Measurements from ENCODE around the gene PDE4B.
A peak's percentile ranks its signal among the peaks of the same experiment; 100 is the strongest.
"Not testable (repeated sequence)": the region's sequence is repeated elsewhere in the genome, so short reads cannot be mapped to it uniquely, and the experiment has no call there.

PDE4B gene

GRCh38 chr1:66294707-66295370 is 502.1 kb downstream of the PDE4B start:
- DNase-seq: no peak

GRCh38 chr1:66295803-66296202 is 503.1 kb downstream of the PDE4B start:
- no peak for DNase-seq

- no peak for DNase-seq
Measured at GRCh38 chr1:66296370-66296769, 503.7 kb downstream of the PDE4B start.

GRCh38 chr1:66296951-66297350 is 504.3 kb downstream of the PDE4B start:
- peak in 1 of 5 experiments; percentile 78 for DNase-seq

- no peak for DNase-seq
Measured at GRCh38 chr1:66298464-66298863, 505.8 kb downstream of the PDE4B start.

GRCh38 chr1:66300280-66300971 is 507.7 kb downstream of the PDE4B start:
- DNase-seq: no peak

GRCh38 chr1:66300972-66301451 is 508.3 kb downstream of the PDE4B start:
- peak in 3 of 5 experiments; percentile 7 to 89 (median 50) for DNase-seq

GRCh38 chr1:66302184-66302742 is 509.6 kb downstream of the PDE4B start:
- no peak for DNase-seq

- DNase-seq: peak in 2 of 5 experiments; percentile 68 to 86
Measured at GRCh38 chr1:66302815-66303214, 510.1 kb downstream of the PDE4B start.

- DNase-seq: no peak
Measured at GRCh38 chr1:66303646-66304045, 511.0 kb downstream of the PDE4B start.

- DNase-seq: no peak
Measured at GRCh38 chr1:66304128-66304527, 511.4 kb downstream of the PDE4B start.

- no peak for DNase-seq
Measured at GRCh38 chr1:66305927-66306326, 513.2 kb downstream of the PDE4B start.

GRCh38 chr1:66309006-66309741 is 516.5 kb downstream of the PDE4B start:
- DNase-seq: no peak

GRCh38 chr1:66311092-66311491 is 518.4 kb downstream of the PDE4B start:
- DNase-seq: no peak

GRCh38 chr1:66311628-66312027 is 518.9 kb downstream of the PDE4B start:
- no peak for DNase-seq

- no peak for DNase-seq
Measured at GRCh38 chr1:66312271-66312990, 519.7 kb downstream of the PDE4B start.

- no peak for DNase-seq
Measured at GRCh38 chr1:66313429-66313828, 520.7 kb downstream of the PDE4B start.

- DNase-seq: no peak
Measured at GRCh38 chr1:66315671-66316070, 523.0 kb downstream of the PDE4B start.

GRCh38 chr1:66316464-66317247 is 524.0 kb downstream of the PDE4B start:
- peak in 1 of 5 experiments; percentile 38 for DNase-seq

GRCh38 chr1:66317248-66317515 is 524.5 kb downstream of the PDE4B start:
- peak in 1 of 5 experiments; percentile 32 for DNase-seq

- DNase-seq: no peak
Measured at GRCh38 chr1:66320231-66320630, 527.5 kb downstream of the PDE4B start.

- not testable (repeated sequence) for DNase-seq
Measured at GRCh38 chr1:66322462-66322861, 529.8 kb downstream of the PDE4B start.

Data from T-helper 2 cell (primary cell).